Suprapubic skin (tissue), 3 donors: Measurements from ENCODE around the gene SAMD10.

Source experiments
- POLR2AphosphoS5 ChIP-seq, 3 donors: sonication (generic); formaldehyde crosslinking; IDR thresholded peaks; one replicate each; pipeline ENCODE4 v1.6.1; 2017; ENCODE audit warnings: antibody characterized with exemption in 3 of 3
- TF ChIP-seq, protein P1 (sequence below), 2 donors: fragments of 200-600 bp in 1 of 2; fragments of 450-650 bp in 1 of 2; sonication (generic) in 1 of 2; IDR thresholded peaks; one replicate each; pipeline ENCODE4 v1.5.1; 2016 to 2019; ENCODE audit warnings: antibody characterized with exemption in 2 of 2, mild to moderate bottlenecking in 1 of 2, moderate library complexity in 1 of 2

GRCh38 chr20:63973160-63973479, 6.3 kb downstream of the SAMD10 start:
- TF ChIP-seq, protein P1, sequence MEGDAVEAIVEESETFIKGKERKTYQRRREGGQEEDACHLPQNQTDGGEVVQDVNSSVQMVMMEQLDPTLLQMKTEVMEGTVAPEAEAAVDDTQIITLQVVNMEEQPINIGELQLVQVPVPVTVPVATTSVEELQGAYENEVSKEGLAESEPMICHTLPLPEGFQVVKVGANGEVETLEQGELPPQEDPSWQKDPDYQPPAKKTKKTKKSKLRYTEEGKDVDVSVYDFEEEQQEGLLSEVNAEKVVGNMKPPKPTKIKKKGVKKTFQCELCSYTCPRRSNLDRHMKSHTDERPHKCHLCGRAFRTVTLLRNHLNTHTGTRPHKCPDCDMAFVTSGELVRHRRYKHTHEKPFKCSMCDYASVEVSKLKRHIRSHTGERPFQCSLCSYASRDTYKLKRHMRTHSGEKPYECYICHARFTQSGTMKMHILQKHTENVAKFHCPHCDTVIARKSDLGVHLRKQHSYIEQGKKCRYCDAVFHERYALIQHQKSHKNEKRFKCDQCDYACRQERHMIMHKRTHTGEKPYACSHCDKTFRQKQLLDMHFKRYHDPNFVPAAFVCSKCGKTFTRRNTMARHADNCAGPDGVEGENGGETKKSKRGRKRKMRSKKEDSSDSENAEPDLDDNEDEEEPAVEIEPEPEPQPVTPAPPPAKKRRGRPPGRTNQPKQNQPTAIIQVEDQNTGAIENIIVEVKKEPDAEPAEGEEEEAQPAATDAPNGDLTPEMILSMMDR (IDR thresholded peaks at IDR 0.05), result no peak
- no peak for TF ChIP-seq POLR2AphosphoS5 (IDR thresholded peaks at IDR 0.05)
